Endothelial cell of umbilical vein (primary cell): ENCODE data around the gene MINDY4. TPM values are rescaled to one million over a fixed set of nuclear protein-coding genes. Genes with fewer than 3 reads are reported as not detected.

ENCODE experiments used
- BruUV-seq: library from RNA; stranded (reverse); fragments of 400-500 nt; replicated peaks from 2 replicates; lab custom pipeline; 2021; lab: Mats Ljungman, UMichigan
- CTCF ChIA-PET: fragments of 300-600, 350-600 bp; sonication (Branson Sonifier 250); formaldehyde crosslinking; loops from one replicate; lab custom pipeline; 2021; ENCODE audit warnings: antibody characterized with exemption, inconsistent platforms; lab: Charles Lee
- POLR2A ChIA-PET: fragments of 300-600, 350-600 bp; sonication (Branson Sonifier 250); formaldehyde crosslinking; loops from one replicate; lab custom pipeline; 2021; ENCODE audit warnings: antibody characterized with exemption, inconsistent platforms; lab: Charles Lee
- DNase-seq: peaks from one replicate; pipeline ENCODE4 v3.0.0-alpha.2; 2011; ENCODE audit warnings: low read depth, low spot score
- FAIRE-seq: peaks from 2 replicates; lab custom pipeline; 2011; peaks lifted over from hg19 to GRCh38; lab: Jason Lieb, UNC
- H2AFZ ChIP-seq: 2 replicates; pipeline ENCODE4 v1.6.0; 2012; ENCODE audit warnings: low read depth, low read length, control low read depth, inconsistent platforms
- H3K27ac ChIP-seq: 2 replicates; pipeline ENCODE4 v1.5.1; 2011; ENCODE audit warnings: low read depth, mild to moderate bottlenecking, control low read depth, low read length, moderate library complexity; ENCODE audit not compliant: insufficient read depth
- H3K27me3 ChIP-seq, 2 experiments: 2 replicates each; pipeline versions ENCODE4 v1.6.0 to v1.6.1; 2011; ENCODE audit warnings: low read length in 2 of 2, mixed read lengths in 1 of 2; ENCODE audit not compliant: control insufficient read depth in 2 of 2, insufficient read depth in 2 of 2
- H3K36me3 ChIP-seq, 2 experiments: 2 replicates in 1 of 2; 3 replicates in 1 of 2; pipeline ENCODE4 v1.5.1; 2011; ENCODE audit warnings: low read length in 2 of 2, mild to moderate bottlenecking in 1 of 2, moderate library complexity in 1 of 2; ENCODE audit not compliant: control insufficient read depth in 2 of 2, insufficient read depth in 2 of 2; ENCODE audit errors: extremely low read depth in 1 of 2
- H3K4me1 ChIP-seq: 3 replicates; pipeline ENCODE4 v1.5.1; 2011; ENCODE audit warnings: mild to moderate bottlenecking, low read length; ENCODE audit not compliant: control insufficient read depth, insufficient read depth; ENCODE audit errors: extremely low read depth
- H3K4me2 ChIP-seq: 2 replicates; pipeline ENCODE4 v1.6.1; 2011; ENCODE audit warnings: low read length, control low read depth, mixed read lengths; ENCODE audit not compliant: insufficient read depth
- H3K4me3 ChIP-seq, 3 experiments: fragments of 200-600 bp in 1 of 3; sonication (generic), shearing (Covaris generic) in 1 of 3; replicated peaks in 1 of 3; 2 replicates each; pipeline ENCODE4 v1.5.1; 2011 to 2016; ENCODE audit warnings: control low read depth in 3 of 3, low read length in 3 of 3, mild to moderate bottlenecking in 2 of 3, inconsistent platforms in 1 of 3, low read depth in 1 of 3, moderate library complexity in 1 of 3; ENCODE audit not compliant: insufficient read depth in 1 of 3
- H3K79me2 ChIP-seq: 2 replicates; pipeline ENCODE4 v1.6.0; 2012; ENCODE audit warnings: low read length, inconsistent platforms; ENCODE audit not compliant: control insufficient read depth, insufficient read depth
- H3K9ac ChIP-seq: replicated peaks from 2 replicates; pipeline ENCODE3; 2011; ENCODE audit warnings: low read length, control low read depth; ENCODE audit not compliant: insufficient read depth; ENCODE audit errors: extremely low read depth
- H3K9me1 ChIP-seq: replicated peaks from 3 replicates; pipeline ENCODE4 v1.6.0; 2011; ENCODE audit warnings: mild to moderate bottlenecking, low read length; ENCODE audit not compliant: control insufficient read depth, insufficient read depth; ENCODE audit errors: extremely low read depth
- H3K9me3 ChIP-seq: replicated peaks from 2 replicates; pipeline ENCODE4 v1.5.1; 2012; ENCODE audit warnings: low read length, inconsistent platforms; ENCODE audit not compliant: control insufficient read depth, insufficient read depth
- H4K20me1 ChIP-seq: replicated peaks from 2 replicates; pipeline ENCODE3; 2011; ENCODE audit warnings: mild to moderate bottlenecking, low read length; ENCODE audit not compliant: control insufficient read depth, insufficient read depth; ENCODE audit errors: extremely low read depth
- CTCF ChIP-seq, 2 donors: IDR thresholded peaks; 1 replicate in 1 of 2; 2 replicates in 1 of 2; pipeline ENCODE4 v1.5.1; 2011; ENCODE audit warnings: low read length in 2 of 2, mild to moderate bottlenecking in 2 of 2, moderate library complexity in 2 of 2, control low read depth in 1 of 2, inconsistent platforms in 1 of 2, low read depth in 1 of 2; ENCODE audit not compliant: insufficient read depth in 1 of 2; ENCODE audit errors: extremely low read depth in 1 of 2
- EZH2 ChIP-seq: IDR thresholded peaks from 2 replicates; pipeline ENCODE4 v1.6.1; 2012; ENCODE audit warnings: borderline replicate concordance, low read depth, mild to moderate bottlenecking, moderate library complexity, low read length, inconsistent platforms; ENCODE audit not compliant: severe bottlenecking
- JUN ChIP-seq: IDR thresholded peaks from 2 replicates; pipeline ENCODE4 v1.6.1; 2011; ENCODE audit warnings: borderline replicate concordance, low read depth; ENCODE audit not compliant: insufficient read length, insufficient read depth
- MAX ChIP-seq: IDR thresholded peaks from 2 replicates; pipeline ENCODE4 v1.6.1; 2011; ENCODE audit not compliant: insufficient read depth, insufficient read length
- MYC ChIP-seq: IDR thresholded peaks from one replicate; pipeline ENCODE4 v1.6.1; 2011; ENCODE audit warnings: mild to moderate bottlenecking, low read depth, low read length
- dilution Hi-C: fragments of 300-500 bp; cut with MboI; formaldehyde crosslinking; loops from one replicate; pipeline ENCODE4 v1.15.0; 2019; ENCODE audit warnings: low sequenced_read_pairs; ENCODE audit not compliant: extremely low pct_ligation_motif_present
- intact Hi-C: fragments of 100-400 bp; cut with micrococcal nuclease; formaldehyde crosslinking; loops from one replicate; pipeline ENCODE4 v1.10.0; 2022
- polyA plus RNA-seq, 4 experiments: library from polyadenylated mRNA; depleted of rRNA in 3 of 4; stranded (reverse) in 3 of 4; unstranded in 1 of 4; fragments of >200 nt; gene quantifications; 2 replicates each; pipeline versions ENCODE4 v1.2.1 to v1.2.3, GENCODE V29; 2011 to 2012; ENCODE audit warnings: missing spikeins in 1 of 4
- total RNA-seq: library from RNA; stranded (reverse); gene quantifications from 2 replicates; pipeline ENCODE4 v1.2.3, GENCODE V29; 2021

The MINDY4 gene
- total and polyA plus RNA-seq, 2 donors (not counting 3 experiments of a cell fraction or from before 2014, with no cell fraction given) = 2.2 to 4.7 TPM

- H3K79me2 ChIP-seq = no peaks in the 10 kb centered on the region
- FAIRE-seq (no peak), DNase-seq (no peak)
- H2AFZ ChIP-seq = no peak overlapping the region
- H3K9ac ChIP-seq = no peak overlapping the region
- H3K9me1 ChIP-seq = no peaks in the 10 kb centered on the region
- dilution Hi-C loops (no loop called here), intact Hi-C loops (no loop called here)
- no peaks in the 10 kb centered on the region for H3K4me1 ChIP-seq
- ChIA-PET CTCF (interaction anchor here (1.1 to 1.6 kb wide), 4 partner anchors 9 to 243 kb away, joined by 3 to 11 read pairs (median 4); no protein-coding TSS in a partner anchor), POLR2A (no interaction called here)
- H3K4me2 ChIP-seq = no peak overlapping the region
- H3K27ac ChIP-seq = no peak overlapping the region
- TF ChIP-seq MAX = no peak
- no peak for TF ChIP-seq MYC
- no TSS peak for BruUV-seq
- no peaks in the 10 kb centered on the region for H4K20me1 ChIP-seq
- H3K9me3 ChIP-seq = no peaks in the 10 kb centered on the region
- H3K27me3 ChIP-seq = peaks cover 0 to 1% of the 10 kb centered on the region in 2 experiments
- no peak overlapping the region for H3K4me3 ChIP-seq
- no peaks in the 10 kb centered on the region for H3K36me3 ChIP-seq
These were observed 108.2 kb downstream of the MINDY4 start for GRCh38 chr7:30879139-30880124.

- intact Hi-C loops = no loop called here
- H3K27ac ChIP-seq = no peak overlapping the region
- H3K36me3 ChIP-seq = no peaks in the 10 kb centered on the region
- no peak overlapping the region for H3K4me3 ChIP-seq
- H4K20me1 ChIP-seq = no peaks in the 10 kb centered on the region
- no peak overlapping the region for H3K4me2 ChIP-seq
- BruUV-seq = no TSS peak
- CTCF ChIA-PET = interaction anchor here (1.1 to 1.6 kb wide), 3 partner anchors 10 to 242 kb away, joined by 3 to 11 read pairs (median 4); no protein-coding TSS in a partner anchor
- dilution Hi-C loops = no loop called here
- no peak for FAIRE-seq
- no peak overlapping the region for H3K9ac ChIP-seq
- H3K79me2 ChIP-seq = no peaks in the 10 kb centered on the region
- H3K4me1 ChIP-seq = no peaks in the 10 kb centered on the region
- H2AFZ ChIP-seq = no peak overlapping the region
- no peak for TF ChIP-seq EZH2
- no peak for TF ChIP-seq CTCF (IDR thresholded peaks at IDR 0.05; ENCODE audit: extremely low read depth in 1 of 2, insufficient read depth in 1 of 2, low read depth in 1 of 2, low read length in 2 of 2)
- TF ChIP-seq JUN = no peak
- H3K27me3 ChIP-seq = peaks cover 0 to 4% of the 10 kb centered on the region in 2 experiments
- DNase-seq = no peak
- H3K9me1 ChIP-seq = no peaks in the 10 kb centered on the region
- no peaks in the 10 kb centered on the region for H3K9me3 ChIP-seq
- POLR2A ChIA-PET = no interaction called here
These were observed 109.0 kb downstream of the MINDY4 start for GRCh38 chr7:30880125-30880720.
